Measurements from ENCODE around the gene TRAPPC3. TPM values are rescaled to one million over a fixed set of nuclear protein-coding genes. Genes with fewer than 3 reads are reported as not detected.
A peak's percentile ranks its signal among the peaks of the same experiment; 100 is the strongest.

Gene TRAPPC3
- total and polyA plus RNA-seq, 2 experiments from 2014 or later, result 99.6 to 125 TPM

- DNase-seq (ENCODE audit: low read depth in 1 of 2, low spot score in 1 of 2), result peak; percentile 37 to 69
- peaks cover 7% of the 10 kb centered on the region for H3K4me1 ChIP-seq (ENCODE audit: low read depth)
- H3K9me3 ChIP-seq (ENCODE audit: low read depth), result no peaks in the 10 kb centered on the region
- peaks cover 30% of the 10 kb centered on the region for H3K36me3 ChIP-seq
- H3K4me3 ChIP-seq, result peak overlapping the region; percentile 99
- H3K27ac ChIP-seq, result peak overlapping the region; percentile 50
- H3K27me3 ChIP-seq, result no peaks in the 10 kb centered on the region
- TF ChIP-seq CTCF (IDR thresholded peaks at IDR 0.05; ENCODE audit: low read depth, low read length), result no peak
Observed at GRCh38 chr1:36089393-36090121, 59.7 kb downstream of the TRAPPC3 start.

- H3K9me3 ChIP-seq (ENCODE audit: low read depth), result no peaks in the 10 kb centered on the region
- peaks cover 7% of the 10 kb centered on the region for H3K4me1 ChIP-seq (ENCODE audit: low read depth)
- peaks cover 23% of the 10 kb centered on the region for H3K36me3 ChIP-seq
- DNase-seq (ENCODE audit: low read depth in 1 of 2, low spot score in 1 of 2), result peak; percentile 93
- TF ChIP-seq CTCF (IDR thresholded peaks at IDR 0.05; ENCODE audit: low read depth, low read length), result peak; percentile 98
- H3K4me3 ChIP-seq, result peak within 1 kb of the TSS; percentile 99
- peak within 1 kb of the TSS; percentile 50 for H3K27ac ChIP-seq
- no peaks in the 10 kb centered on the region for H3K27me3 ChIP-seq
Observed at GRCh38 chr1:36088577-36089392, 60.5 kb downstream of the TRAPPC3 start, which contains the start of gene ADPRS. Gene ADPRS (plus strand): TSS chr1:36088892. CDS start chr1:36088905, 13 bp downstream.

GRCh38 chr1:36088265-36088576, 61.1 kb downstream of the TRAPPC3 start:
- H3K27ac ChIP-seq, result no peak overlapping the region
- no peak for DNase-seq (ENCODE audit: low read depth in 1 of 2, low spot score in 1 of 2)
- H3K4me1 ChIP-seq (ENCODE audit: low read depth), result peaks cover 7% of the 10 kb centered on the region
- H3K27me3 ChIP-seq, result no peaks in the 10 kb centered on the region
- H3K4me3 ChIP-seq, result peak overlapping the region; percentile 99
- no peaks in the 10 kb centered on the region for H3K9me3 ChIP-seq (ENCODE audit: low read depth)
- peaks cover 17% of the 10 kb centered on the region for H3K36me3 ChIP-seq
- TF ChIP-seq CTCF (IDR thresholded peaks at IDR 0.05; ENCODE audit: low read depth, low read length), result no peak

- Histone ChIP-seq H3K4me1 (ENCODE audit: low read depth) (peaks cover 7% of the 10 kb centered on the region), H3K27ac (no peak overlapping the region), H3K36me3 (peaks cover 10% of the 10 kb centered on the region), H3K27me3 (no peaks in the 10 kb centered on the region), H3K9me3 (ENCODE audit: low read depth) (no peaks in the 10 kb centered on the region), H3K4me3 (no peak overlapping the region)
- DNase-seq (ENCODE audit: low read depth in 1 of 2, low spot score in 1 of 2), result no peak
- TF ChIP-seq CTCF (IDR thresholded peaks at IDR 0.05; ENCODE audit: low read depth, low read length), result no peak
Observed at GRCh38 chr1:36087233-36088123, 61.8 kb downstream of the TRAPPC3 start.

Other genes with a start within 250 kb of the TRAPPC3 start
- 17.2 and 30.3 TPM in 2 replicates for gene AGO3, start 218.4 kb downstream of the TRAPPC3 start, total RNA-seq
- gene AGO3, start 218.4 kb downstream of the TRAPPC3 start, polyA plus RNA-seq, result 10.7 and 20.8 TPM in 2 replicates
- 1.8 and 3.6 TPM in 2 replicates for gene TEKT2, start 65.4 kb downstream of the TRAPPC3 start, total RNA-seq
- gene TEKT2, start 65.4 kb downstream of the TRAPPC3 start, polyA plus RNA-seq, result 0.95 and 3.8 TPM in 2 replicates
- 68.4 and 83.3 TPM in 2 replicates for gene ADPRS, start 60.6 kb downstream of the TRAPPC3 start, total RNA-seq
- 59.7 and 60.4 TPM in 2 replicates for gene ADPRS, start 60.6 kb downstream of the TRAPPC3 start, polyA plus RNA-seq
- gene COL8A2, start 24.3 kb downstream of the TRAPPC3 start, total RNA-seq, result 0.11 and 0.57 TPM in 2 replicates
- 0.05 TPM in 1 of 2 replicates, not detected in the other for gene COL8A2, start 24.3 kb downstream of the TRAPPC3 start, polyA plus RNA-seq
- gene MAP7D1, start 6.7 kb upstream of the TRAPPC3 start, total RNA-seq, result 224 and 239 TPM in 2 replicates
- 132 and 141 TPM in 2 replicates for gene MAP7D1, start 6.7 kb upstream of the TRAPPC3 start, polyA plus RNA-seq
- 60.2 and 92.9 TPM in 2 replicates for gene THRAP3, start 75.0 kb upstream of the TRAPPC3 start, total RNA-seq
- 48.6 and 63.6 TPM in 2 replicates for gene THRAP3, start 75.0 kb upstream of the TRAPPC3 start, polyA plus RNA-seq
- gene SH3D21, start 156.9 kb upstream of the TRAPPC3 start, total RNA-seq, result 21.5 and 44.0 TPM in 2 replicates
- 13.5 and 22.8 TPM in 2 replicates for gene SH3D21, start 156.9 kb upstream of the TRAPPC3 start, polyA plus RNA-seq
- gene EVA1B, start 174.2 kb upstream of the TRAPPC3 start, total RNA-seq, result 26.6 and 40.4 TPM in 2 replicates
- 23.6 and 24.5 TPM in 2 replicates for gene EVA1B, start 174.2 kb upstream of the TRAPPC3 start, polyA plus RNA-seq
- 37.0 and 38.5 TPM in 2 replicates for gene STK40, start 236.4 kb upstream of the TRAPPC3 start, total RNA-seq
- 43.9 and 51.1 TPM in 2 replicates for gene STK40, start 236.4 kb upstream of the TRAPPC3 start, polyA plus RNA-seq
- 15.9 and 20.6 TPM in 2 replicates for gene LSM10, start 248.4 kb upstream of the TRAPPC3 start, total RNA-seq
- 70.7 and 75.7 TPM in 2 replicates for gene LSM10, start 248.4 kb upstream of the TRAPPC3 start, polyA plus RNA-seq